A673 (cell line): ENCODE measurements around the gene ERCC6L2. TPM values are rescaled to one million over a fixed set of nuclear protein-coding genes. Genes with fewer than 3 reads are reported as not detected.

Source experiments
- BruUV-seq: library from RNA; stranded (reverse); fragments of 400-500 nt; replicated peaks from 2 replicates; lab custom pipeline; 2021; lab: Mats Ljungman, UMichigan
- CTCF ChIA-PET: fragments of 300-600 bp; sonication (Branson Sonifier 250); formaldehyde crosslinking; loops from one replicate; lab custom pipeline; 2022; ENCODE audit warnings: antibody characterized with exemption; lab: Charles Lee
- POLR2A ChIA-PET: fragments of 300-600 bp; sonication (Branson Sonifier 250); formaldehyde crosslinking; loops from one replicate; lab custom pipeline; 2022; ENCODE audit warnings: antibody characterized with exemption; ENCODE audit not compliant: low non-redundant PET; lab: Charles Lee
- DNase-seq: peaks from one replicate; pipeline ENCODE4 v3.0.0-alpha.2; 2015; ENCODE audit warnings: low spot score
- H3K27ac ChIP-seq: fragments of 200-600 bp; sonication (generic); 2 replicates; pipeline ENCODE4 v1.5.1; 2016; ENCODE audit warnings: mixed run types, low read depth, mild to moderate bottlenecking, mixed read lengths, antibody characterized with exemption, low read length; ENCODE audit not compliant: poor library complexity, severe bottlenecking
- H3K27me3 ChIP-seq: fragments of 200-600 bp; sonication (generic); replicated peaks from 2 replicates; pipeline ENCODE4 v1.6.1; 2017; ENCODE audit warnings: mixed run types, low read depth, mild to moderate bottlenecking, mixed read lengths, antibody characterized with exemption, low read length; ENCODE audit not compliant: insufficient read depth, poor library complexity
- H3K36me3 ChIP-seq: fragments of 200-600 bp; sonication (generic); 2 replicates; pipeline ENCODE4 v1.6.1; 2016; ENCODE audit warnings: mixed run types, mild to moderate bottlenecking, mixed read lengths, antibody characterized with exemption, low read length; ENCODE audit not compliant: insufficient read depth, poor library complexity, severe bottlenecking
- H3K4me1 ChIP-seq: fragments of 200-600 bp; sonication (generic); 2 replicates; pipeline ENCODE4 v1.6.1; 2017; ENCODE audit warnings: mixed run types, mild to moderate bottlenecking, mixed read lengths, antibody characterized with exemption, low read length; ENCODE audit not compliant: insufficient read depth, poor library complexity, severe bottlenecking
- H3K4me3 ChIP-seq: fragments of 200-600 bp; sonication (generic); 2 replicates; pipeline ENCODE4 v1.5.1; 2016; ENCODE audit warnings: low read depth, mixed run types, mild to moderate bottlenecking, mixed read lengths, low read length; ENCODE audit not compliant: poor library complexity, severe bottlenecking
- H3K9me3 ChIP-seq: fragments of 200-600 bp; sonication (generic); 2 replicates; pipeline ENCODE4 v1.6.1; 2016; ENCODE audit warnings: mixed run types, low read depth, mild to moderate bottlenecking, mixed read lengths, antibody characterized with exemption, low read length; ENCODE audit not compliant: poor library complexity, severe bottlenecking
- CTCF ChIP-seq: fragments of 300-800, 200-600 bp; sonication (generic); conservative IDR thresholded peaks from 2 replicates; pipeline ENCODE4 v1.5.1; 2017; ENCODE audit warnings: low read depth, mild to moderate bottlenecking, antibody characterized with exemption, low read length, moderate library complexity, mixed read lengths
- EZH2 ChIP-seq: fragments of 200-600 bp; sonication (generic); IDR thresholded peaks from 2 replicates; pipeline ENCODE4 v1.6.1; 2017; ENCODE audit warnings: borderline replicate concordance, low read depth, mild to moderate bottlenecking, mixed read lengths, antibody characterized with exemption, low read length; ENCODE audit not compliant: poor library complexity, severe bottlenecking
- intact Hi-C: fragments of 100-400 bp; cut with micrococcal nuclease; formaldehyde crosslinking; loops from one replicate; pipeline ENCODE4 v1.10.0; 2022; ENCODE audit not compliant: unreplicated experiment
- total RNA-seq: library from RNA; stranded (reverse); gene quantifications from 2 replicates; pipeline ENCODE4 v1.2.3, GENCODE V29; 2021

The ERCC6L2 gene
- total RNA-seq, 1 experiment from 2014 or later = 51.2 TPM

GRCh38 chr9:95876138-95876444 is 600 bp downstream of the ERCC6L2 start:
- Histone ChIP-seq H3K9me3 (no peaks in the 10 kb centered on the region), H3K4me1 (peaks cover 8% of the 10 kb centered on the region), H3K4me3 (no peak overlapping the region), H3K27ac (no peak overlapping the region), H3K27me3 (no peaks in the 10 kb centered on the region), H3K36me3 (no peaks in the 10 kb centered on the region)
- intact Hi-C loops = loop anchor here (10.0 kb wide), 2 partner anchors 151 to 371 kb away; no protein-coding TSS in a partner anchor
- no TSS peak for BruUV-seq
- ChIA-PET POLR2A (no interaction called here), CTCF (no interaction called here)
- no peak for TF ChIP-seq CTCF
- TF ChIP-seq EZH2 = no peak
- no peak for DNase-seq

- DNase-seq = no peak
- POLR2A ChIA-PET = no interaction called here
- intact Hi-C loops = loop anchor here (10.0 kb wide), 2 partner anchors 152 to 372 kb away; no protein-coding TSS in a partner anchor
- peaks cover 3% of the 10 kb centered on the region for H3K36me3 ChIP-seq
- no peaks in the 10 kb centered on the region for H3K27me3 ChIP-seq
- no TSS peak for BruUV-seq
- no peak overlapping the region for H3K27ac ChIP-seq
- H3K4me1 ChIP-seq = peaks cover 8% of the 10 kb centered on the region
- no peak overlapping the region for H3K4me3 ChIP-seq
- CTCF ChIA-PET = no interaction called here
- no peak for TF ChIP-seq EZH2
- no peaks in the 10 kb centered on the region for H3K9me3 ChIP-seq
Measured at GRCh38 chr9:95876595-95876994, 1.1 kb downstream of the ERCC6L2 start.

GRCh38 chr9:95877984-95878383 is 2.5 kb downstream of the ERCC6L2 start:
- H3K9me3 ChIP-seq = no peaks in the 10 kb centered on the region
- CTCF ChIA-PET = no interaction called here
- intact Hi-C loops = loop anchor here (10.0 kb wide), 2 partner anchors 153 to 373 kb away; no protein-coding TSS in a partner anchor
- POLR2A ChIA-PET = no interaction called here
- DNase-seq = no peak
- no peak for TF ChIP-seq CTCF
- no peak for TF ChIP-seq EZH2
- H3K4me3 ChIP-seq = no peak overlapping the region
- H3K4me1 ChIP-seq = peaks cover 8% of the 10 kb centered on the region
- H3K27me3 ChIP-seq = no peaks in the 10 kb centered on the region
- peaks cover 10% of the 10 kb centered on the region for H3K36me3 ChIP-seq
- BruUV-seq = no TSS peak
- no peak overlapping the region for H3K27ac ChIP-seq

DNA sequence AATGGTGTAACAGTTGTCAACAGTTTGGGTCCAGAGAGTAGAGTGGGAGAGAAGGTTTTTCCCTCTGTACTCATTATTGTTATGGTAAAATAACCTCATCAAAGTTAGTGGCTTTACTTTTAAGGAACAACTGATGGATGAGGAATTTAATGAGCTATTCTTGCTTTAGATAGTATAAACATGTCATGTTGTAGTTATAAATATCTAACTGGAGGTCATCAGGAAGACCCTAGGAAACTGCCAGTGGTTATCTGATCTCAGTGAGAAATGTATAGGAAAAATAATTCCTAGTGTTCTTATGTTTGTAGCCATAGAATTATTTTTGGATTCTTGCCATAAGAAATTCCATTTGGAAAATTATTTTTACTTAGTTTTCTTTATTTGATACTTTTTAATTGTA is 4.1 kb downstream of the ERCC6L2 start:
- Histone ChIP-seq H3K4me1 (peaks cover 8% of the 10 kb centered on the region), H3K36me3 (peaks cover 13% of the 10 kb centered on the region), H3K4me3 (no peak overlapping the region), H3K27ac (no peak overlapping the region), H3K27me3 (no peaks in the 10 kb centered on the region), H3K9me3 (no peaks in the 10 kb centered on the region)
- no peak for DNase-seq
- CTCF ChIA-PET = no interaction called here
- no TSS peak for BruUV-seq
- TF ChIP-seq CTCF (no peak), EZH2 (no peak)
- POLR2A ChIA-PET = no interaction called here
- intact Hi-C loops = loop anchor here (10.0 kb wide), 2 partner anchors 155 to 375 kb away; no protein-coding TSS in a partner anchor
